HK-2 (cell line): Measurements from ENCODE around the gene NFATC4.
A peak's percentile ranks its signal among the peaks of the same experiment; 100 is the strongest.

Experiments used
- DNase-seq: peaks from one replicate; pipeline ENCODE4 v3.0.0-alpha.2; 2018; ENCODE audit not compliant: unreplicated experiment

The NFATC4 gene

GRCh38 chr14:24409956-24410355 lies 42.0 kb downstream of the NFATC4 start:
- DNase-seq: no peak

- DNase-seq: peak; percentile 24
Observed at GRCh38 chr14:24411443-24412389, 43.7 kb downstream of the NFATC4 start.

- DNase-seq: no peak
Observed at GRCh38 chr14:24414077-24414476, 46.1 kb downstream of the NFATC4 start.

GRCh38 chr14:24414732-24415420 lies 46.9 kb downstream of the NFATC4 start:
- DNase-seq: no peak

- no peak for DNase-seq
Observed at GRCh38 chr14:24415421-24416253, 47.7 kb downstream of the NFATC4 start.

GRCh38 chr14:24416254-24416931 lies 48.4 kb downstream of the NFATC4 start:
- no peak for DNase-seq

GRCh38 chr14:24416932-24417619 lies 49.1 kb downstream of the NFATC4 start:
- no peak for DNase-seq

- DNase-seq: no peak
Observed at GRCh38 chr14:24417832-24418491, 50.0 kb downstream of the NFATC4 start.

- no peak for DNase-seq
Observed at GRCh38 chr14:24418492-24418873, 50.5 kb downstream of the NFATC4 start.

GRCh38 chr14:24422261-24422660 lies 54.3 kb downstream of the NFATC4 start:
- no peak for DNase-seq

- no peak for DNase-seq
Observed at GRCh38 chr14:24422694-24423601, 55.0 kb downstream of the NFATC4 start.

GRCh38 chr14:24425704-24426103 lies 57.7 kb downstream of the NFATC4 start:
- DNase-seq: no peak

GRCh38 chr14:24426150-24426911 lies 58.3 kb downstream of the NFATC4 start:
- DNase-seq: no peak

GRCh38 chr14:24426912-24427536 lies 59.0 kb downstream of the NFATC4 start:
- no peak for DNase-seq

- DNase-seq: no peak
Observed at GRCh38 chr14:24427537-24428508, 59.8 kb downstream of the NFATC4 start.

- DNase-seq: no peak
Observed at GRCh38 chr14:24428628-24429394, 60.8 kb downstream of the NFATC4 start.
